Measurements from ENCODE around the gene ZNF513.

Gene ZNF513

GRCh38 chr2:27378096-27378808 lies 2.3 kb downstream of the ZNF513 start:
- Histone ChIP-seq H4K20me1 (ENCODE audit: insufficient read depth, low read length) (peaks cover 19% of the 10 kb centered on the region; the same call in 1 of the 2 replicates), H3K4me1 (ENCODE audit: insufficient read depth, low read length) (peaks cover 41% of the 10 kb centered on the region), H3K9ac (ENCODE audit: low read depth, low read length) (peak overlapping the region; percentile 71), H3K27me3 (ENCODE audit: insufficient read depth, low read length, poor library complexity) (no peaks in the 10 kb centered on the region), H3K4me3 (ENCODE audit: low read depth in 1 of 2, low read length in 2 of 2) (peak overlapping the region in 1 of 2 experiments; percentile 75; a peak in 1 of 4 replicates), H3K79me2 (ENCODE audit: insufficient read depth, low read length) (peaks cover 38% of the 10 kb centered on the region), H3K4me2 (ENCODE audit: insufficient read depth, low read length) (peak overlapping the region; percentile 69; the same call in 1 of the 2 replicates), H3K36me3 (ENCODE audit: insufficient read depth, low read length) (peaks cover 77% of the 10 kb centered on the region), H3K9me3 (ENCODE audit: insufficient read depth, low read length, severe bottlenecking) (no peaks in the 10 kb centered on the region), H2AFZ (ENCODE audit: low read depth, low read length) (no peak overlapping the region), H3K27ac (ENCODE audit: low read length) (no peak overlapping the region)
- TF ChIP-seq EZH2 (IDR thresholded peaks at IDR 0.05; ENCODE audit: borderline replicate concordance, low read depth, low read length, severe bottlenecking) (no peak), CTCF (IDR thresholded peaks at IDR 0.05; ENCODE audit: borderline replicate concordance, extremely low read depth, low read length, poor library complexity, severe bottlenecking) (peak; percentile 50)
- ATAC-seq (ENCODE audit: insufficient read depth, low read depth): no peak
- DNase-seq: peak; percentile 37

GRCh38 chr2:27377618-27378095 lies 2.9 kb downstream of the ZNF513 start:
- Histone ChIP-seq H4K20me1 (ENCODE audit: insufficient read depth, low read length) (peaks cover 22% of the 10 kb centered on the region; the same call in 1 of the 2 replicates), H3K27me3 (ENCODE audit: insufficient read depth, low read length, poor library complexity) (no peaks in the 10 kb centered on the region), H3K4me2 (ENCODE audit: insufficient read depth, low read length) (peak overlapping the region; percentile 69; the same call in 1 of the 2 replicates), H3K36me3 (ENCODE audit: insufficient read depth, low read length) (peaks cover 79% of the 10 kb centered on the region), H3K79me2 (ENCODE audit: insufficient read depth, low read length) (peaks cover 44% of the 10 kb centered on the region), H3K4me3 (ENCODE audit: low read depth in 1 of 2, low read length in 2 of 2) (no peak overlapping the region), H3K27ac (ENCODE audit: low read length) (no peak overlapping the region), H2AFZ (ENCODE audit: low read depth, low read length) (no peak overlapping the region), H3K9ac (ENCODE audit: low read depth, low read length) (no peak overlapping the region), H3K4me1 (ENCODE audit: insufficient read depth, low read length) (peaks cover 46% of the 10 kb centered on the region), H3K9me3 (ENCODE audit: insufficient read depth, low read length, severe bottlenecking) (no peaks in the 10 kb centered on the region)
- TF ChIP-seq CTCF (IDR thresholded peaks at IDR 0.05; ENCODE audit: borderline replicate concordance, extremely low read depth, low read length, poor library complexity, severe bottlenecking): no peak
- no peak for TF ChIP-seq EZH2 (IDR thresholded peaks at IDR 0.05; ENCODE audit: borderline replicate concordance, low read depth, low read length, severe bottlenecking)
- ATAC-seq (ENCODE audit: insufficient read depth, low read depth): no peak
- DNase-seq: no peak

GRCh38 chr2:27376866-27377617 lies 3.5 kb downstream of the ZNF513 start:
- no peak overlapping the region for H3K27ac ChIP-seq (ENCODE audit: low read length)
- H3K36me3 ChIP-seq (ENCODE audit: insufficient read depth, low read length): peaks cover 79% of the 10 kb centered on the region

More at GRCh38 chr2:27376866-27377617, 3.5 kb downstream of the ZNF513 start:
- Histone ChIP-seq H3K4me3 (ENCODE audit: low read depth in 1 of 2, low read length in 2 of 2) (no peak overlapping the region), H3K9ac (ENCODE audit: low read depth, low read length) (no peak overlapping the region), H3K4me2 (ENCODE audit: insufficient read depth, low read length) (peak overlapping the region; percentile 69; the same call in 1 of the 2 replicates), H4K20me1 (ENCODE audit: insufficient read depth, low read length) (peaks cover 24% of the 10 kb centered on the region; the same call in 1 of the 2 replicates), H3K27me3 (ENCODE audit: insufficient read depth, low read length, poor library complexity) (no peaks in the 10 kb centered on the region), H3K9me3 (ENCODE audit: insufficient read depth, low read length, severe bottlenecking) (no peaks in the 10 kb centered on the region), H2AFZ (ENCODE audit: low read depth, low read length) (no peak overlapping the region), H3K79me2 (ENCODE audit: insufficient read depth, low read length) (peaks cover 50% of the 10 kb centered on the region), H3K4me1 (ENCODE audit: insufficient read depth, low read length) (peaks cover 52% of the 10 kb centered on the region)
- ATAC-seq (ENCODE audit: insufficient read depth, low read depth) (no peak), DNase-seq (no peak)
- TF ChIP-seq CTCF (IDR thresholded peaks at IDR 0.05; ENCODE audit: borderline replicate concordance, extremely low read depth, low read length, poor library complexity, severe bottlenecking): no peak
- no peak for TF ChIP-seq EZH2 (IDR thresholded peaks at IDR 0.05; ENCODE audit: borderline replicate concordance, low read depth, low read length, severe bottlenecking)

Data from DND-41 (cell line).